Trophoblast cell (in vitro differentiated cells and primary cell): ENCODE data around the gene EGFL7.
A peak's percentile ranks its signal among the peaks of the same experiment; 100 is the strongest.

Source experiments
- DNase-seq, 2 donors: peaks; one replicate each; pipeline ENCODE4 v3.0.0-alpha.2; 2016
- H2AFZ ChIP-seq: 2 replicates; pipeline ENCODE4 v1.6.1; 2013; ENCODE audit warnings: low read length, moderate library complexity, mild to moderate bottlenecking; ENCODE audit not compliant: insufficient read depth, poor library complexity
- H2AK5ac ChIP-seq: 2 replicates; pipeline ENCODE4 v1.6.1; 2013; ENCODE audit warnings: mild to moderate bottlenecking, low read length
- H2BK120ac ChIP-seq: 2 replicates; pipeline ENCODE4 v1.6.1; 2013; ENCODE audit warnings: low read length, mild to moderate bottlenecking, moderate library complexity; ENCODE audit not compliant: insufficient read depth, poor library complexity
- H2BK12ac ChIP-seq: 2 replicates; pipeline ENCODE4 v1.6.1; 2013; ENCODE audit warnings: mild to moderate bottlenecking, low read length, moderate library complexity
- H2BK5ac ChIP-seq: 2 replicates; pipeline ENCODE4 v1.6.1; 2013; ENCODE audit warnings: low read length, low read depth, moderate library complexity, mild to moderate bottlenecking; ENCODE audit not compliant: poor library complexity
- H3K14ac ChIP-seq: 2 replicates; pipeline ENCODE4 v1.6.1; 2013; ENCODE audit warnings: mild to moderate bottlenecking, low read length
- H3K18ac ChIP-seq: 2 replicates; pipeline ENCODE4 v1.6.1; 2013; ENCODE audit warnings: mild to moderate bottlenecking, low read length
- H3K23ac ChIP-seq: 2 replicates; pipeline ENCODE4 v1.6.1; 2013; ENCODE audit warnings: low read length
- H3K27ac ChIP-seq: 2 replicates; pipeline ENCODE4 v1.5.1; 2013; ENCODE audit warnings: low read depth, mild to moderate bottlenecking, inconsistent platforms, low read length, moderate library complexity
- H3K27me3 ChIP-seq: 2 replicates; pipeline ENCODE4 v1.6.1; 2013; ENCODE audit warnings: inconsistent platforms, mild to moderate bottlenecking, low read length, moderate library complexity; ENCODE audit not compliant: insufficient read depth
- H3K36me3 ChIP-seq, 2 experiments: 1 replicate in 1 of 2; 2 replicates in 1 of 2; pipeline ENCODE4 v1.6.1; 2013; ENCODE audit warnings: low read length in 2 of 2, mild to moderate bottlenecking in 2 of 2, moderate library complexity in 1 of 2; ENCODE audit not compliant: insufficient read depth in 2 of 2, control insufficient read depth in 1 of 2
- H3K4ac ChIP-seq: 2 replicates; pipeline ENCODE4 v1.6.1; 2013; ENCODE audit warnings: low read depth, mild to moderate bottlenecking, low read length, moderate library complexity
- H3K4me1 ChIP-seq, 2 experiments: 1 replicate in 1 of 2; 2 replicates in 1 of 2; pipeline ENCODE4 v1.6.1; 2013; ENCODE audit warnings: low read length in 2 of 2, mild to moderate bottlenecking in 2 of 2, moderate library complexity in 1 of 2; ENCODE audit not compliant: insufficient read depth in 2 of 2, control insufficient read depth in 1 of 2
- H3K4me2 ChIP-seq: 2 replicates; pipeline ENCODE4 v1.6.1; 2013; ENCODE audit warnings: inconsistent platforms, mild to moderate bottlenecking, low read length, moderate library complexity
- H3K4me3 ChIP-seq: 2 replicates; pipeline ENCODE4 v1.5.1; 2013; ENCODE audit warnings: mild to moderate bottlenecking, low read depth, low read length, inconsistent platforms
- H3K79me1 ChIP-seq: one replicate; pipeline ENCODE4 v1.6.1; 2013; ENCODE audit warnings: low read length
- H3K79me2 ChIP-seq: 2 replicates; pipeline ENCODE4 v1.6.1; 2013; ENCODE audit warnings: low read length, mild to moderate bottlenecking; ENCODE audit not compliant: control insufficient read depth, insufficient read depth, poor library complexity
- H3K9ac ChIP-seq: 2 replicates; pipeline ENCODE4 v1.6.1; 2013; ENCODE audit warnings: mild to moderate bottlenecking, low read length
- H3K9me3 ChIP-seq: 2 replicates; pipeline ENCODE4 v1.6.1; 2013; ENCODE audit warnings: low read depth, mild to moderate bottlenecking, control low read depth, inconsistent platforms, low read length; ENCODE audit not compliant: insufficient read depth
- H4K12ac ChIP-seq: 2 replicates; pipeline ENCODE4 v1.6.1; 2013; ENCODE audit warnings: low read depth, mild to moderate bottlenecking, low read length, moderate library complexity
- H4K8ac ChIP-seq: 2 replicates; pipeline ENCODE4 v1.6.1; 2013; ENCODE audit warnings: low read depth, mild to moderate bottlenecking, low read length, moderate library complexity
- H4K91ac ChIP-seq: one replicate; pipeline ENCODE4 v1.6.1; 2013; ENCODE audit warnings: low read depth, mild to moderate bottlenecking, low read length, moderate library complexity
- WGBS: extraction: QIAGEN DNeasy Blood & Tissue Kit; methylation state at CpG from one replicate; pipeline ENCODE4 v1.1.7; 2013; ENCODE audit warnings: missing lambda C conversion rate; ENCODE audit not compliant: insufficient read length, insufficient coverage; ENCODE audit errors: extremely low coverage; 5-methylcytosine and 5-hydroxymethylcytosine counted together

Gene EGFL7

DNA sequence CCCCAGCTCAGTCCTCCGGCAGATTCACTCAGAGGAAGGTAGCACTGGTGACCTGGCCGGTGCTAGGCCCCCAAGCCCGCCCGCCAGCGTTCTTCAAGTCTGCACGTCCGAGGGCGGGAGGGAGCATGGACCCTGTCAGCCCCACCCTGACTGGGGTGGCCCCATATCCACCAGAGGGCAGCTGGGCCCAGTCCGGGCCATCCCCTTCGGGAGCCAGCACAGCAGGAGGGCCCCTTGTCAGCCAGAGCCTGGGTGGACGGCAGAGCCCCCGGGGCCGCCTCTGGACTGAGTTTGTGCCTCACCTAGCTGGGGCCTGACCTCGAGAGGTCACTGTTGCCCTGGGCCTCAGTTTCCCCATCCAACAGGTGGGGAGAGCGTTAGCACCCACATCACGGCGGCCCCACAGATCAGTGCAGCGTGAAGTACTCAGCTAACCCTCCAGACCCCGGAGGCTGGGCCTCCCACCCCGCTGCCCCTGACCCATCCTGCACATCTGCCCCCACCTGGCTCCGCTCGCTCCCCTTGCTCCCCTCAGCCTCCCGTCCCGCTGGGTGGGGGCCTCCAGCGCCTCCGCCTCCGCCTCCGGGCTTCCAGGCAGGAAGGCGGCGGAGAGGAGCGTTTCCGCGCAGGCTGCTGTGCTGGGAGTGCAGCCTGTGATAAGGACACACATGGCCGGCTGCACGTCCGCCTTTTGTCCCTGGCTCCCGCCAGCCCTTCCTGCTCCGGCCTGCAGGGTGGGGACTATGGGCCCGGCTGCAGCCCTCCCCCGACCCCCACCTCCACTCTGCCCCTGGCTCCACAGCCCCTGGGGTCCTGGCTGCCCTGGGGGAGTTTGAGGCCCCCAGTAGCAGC is 16.6 kb upstream of the EGFL7 start:
- H2AK5ac ChIP-seq = no peak overlapping the region
- no peaks in the 10 kb centered on the region for H3K36me3 ChIP-seq
- no peak overlapping the region for H2BK5ac ChIP-seq
- no peak overlapping the region for H3K14ac ChIP-seq
- H3K79me1 ChIP-seq = no peaks in the 10 kb centered on the region
- H3K9me3 ChIP-seq = no peaks in the 10 kb centered on the region
- H3K4me1 ChIP-seq = peaks cover 4 to 12% of the 10 kb centered on the region in 2 experiments
- no peak overlapping the region for H3K4ac ChIP-seq
- H3K18ac ChIP-seq = no peak overlapping the region
- H4K12ac ChIP-seq = no peak overlapping the region
- no peak overlapping the region for H2AFZ ChIP-seq
- H2BK120ac ChIP-seq = no peak overlapping the region
- no peak overlapping the region for H3K27ac ChIP-seq
- H3K79me2 ChIP-seq = no peaks in the 10 kb centered on the region
- no peaks in the 10 kb centered on the region for H3K27me3 ChIP-seq
- no peak overlapping the region for H3K4me2 ChIP-seq
- no peak overlapping the region for H4K8ac ChIP-seq
- WGBS = no CpG with 5 or more reads among the region's 40 CpGs
- no peak overlapping the region for H4K91ac ChIP-seq
- no peak overlapping the region for H2BK12ac ChIP-seq
- no peak overlapping the region for H3K4me3 ChIP-seq
- peak in 1 of 2 donors; percentile 21 for DNase-seq
- no peak overlapping the region for H3K9ac ChIP-seq
- no peak overlapping the region for H3K23ac ChIP-seq

DNA sequence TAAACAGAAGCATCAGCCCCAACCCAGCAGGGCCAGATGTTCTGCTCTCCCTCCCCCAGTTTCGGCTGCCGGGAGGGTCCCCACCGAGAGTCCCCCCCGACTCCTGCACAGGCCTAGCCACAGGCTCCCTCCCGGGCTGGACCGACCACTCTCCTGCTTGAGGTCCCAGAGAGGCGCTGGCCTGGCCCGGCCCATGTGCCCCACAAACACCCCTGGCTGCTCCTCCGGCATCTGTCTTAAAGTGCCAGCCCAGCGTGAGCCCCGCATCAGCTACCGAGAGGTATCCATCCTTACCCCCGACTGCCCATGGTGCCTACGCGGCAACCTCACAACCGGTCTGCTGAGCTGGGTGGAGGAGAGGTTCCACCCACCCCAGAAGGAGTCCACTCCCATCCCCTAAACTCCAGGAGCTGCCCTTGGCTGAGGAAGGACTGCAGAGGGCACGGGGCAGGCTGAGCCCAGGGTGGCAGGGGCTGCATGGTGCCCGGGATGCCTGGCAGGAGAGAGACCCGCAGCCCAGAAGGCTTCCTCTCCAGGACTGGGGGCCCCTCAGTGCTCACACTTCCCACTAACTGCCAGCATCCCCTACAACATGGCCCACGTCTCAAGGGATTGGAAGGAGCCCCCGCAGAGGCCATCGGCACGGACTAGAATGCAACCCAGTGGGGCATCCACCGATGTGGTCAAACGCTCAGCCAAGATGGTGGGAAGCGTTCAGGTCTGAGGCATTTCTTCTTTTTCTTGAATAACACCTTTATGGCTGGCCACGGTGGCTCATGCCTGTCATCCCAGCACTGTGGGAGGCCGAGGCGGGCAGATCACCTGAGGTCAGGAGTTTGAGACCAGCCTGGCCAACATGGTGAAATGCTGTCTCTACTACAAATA is 15.6 kb upstream of the EGFL7 start:
- no peaks in the 10 kb centered on the region for H3K9me3 ChIP-seq
- WGBS = no CpG with 5 or more reads among the region's 29 CpGs
- H3K79me2 ChIP-seq = no peaks in the 10 kb centered on the region
- H2AK5ac ChIP-seq = no peak overlapping the region
- H3K4me2 ChIP-seq = no peak overlapping the region
- no peak overlapping the region for H3K9ac ChIP-seq
- peaks cover 4 to 12% of the 10 kb centered on the region in 2 experiments for H3K4me1 ChIP-seq
- H3K79me1 ChIP-seq = no peaks in the 10 kb centered on the region
- H2AFZ ChIP-seq = no peak overlapping the region
- H3K27ac ChIP-seq = no peak overlapping the region
- H3K14ac ChIP-seq = no peak overlapping the region
- H3K27me3 ChIP-seq = no peaks in the 10 kb centered on the region
- H2BK5ac ChIP-seq = no peak overlapping the region
- no peaks in the 10 kb centered on the region for H3K36me3 ChIP-seq
- H2BK120ac ChIP-seq = no peak overlapping the region
- no peak overlapping the region for H4K12ac ChIP-seq
- no peak overlapping the region for H3K23ac ChIP-seq
- H4K91ac ChIP-seq = no peak overlapping the region
- H2BK12ac ChIP-seq = no peak overlapping the region
- H4K8ac ChIP-seq = no peak overlapping the region
- H3K4ac ChIP-seq = no peak overlapping the region
- DNase-seq = no peak
- H3K4me3 ChIP-seq = no peak overlapping the region
- H3K18ac ChIP-seq = no peak overlapping the region

DNA sequence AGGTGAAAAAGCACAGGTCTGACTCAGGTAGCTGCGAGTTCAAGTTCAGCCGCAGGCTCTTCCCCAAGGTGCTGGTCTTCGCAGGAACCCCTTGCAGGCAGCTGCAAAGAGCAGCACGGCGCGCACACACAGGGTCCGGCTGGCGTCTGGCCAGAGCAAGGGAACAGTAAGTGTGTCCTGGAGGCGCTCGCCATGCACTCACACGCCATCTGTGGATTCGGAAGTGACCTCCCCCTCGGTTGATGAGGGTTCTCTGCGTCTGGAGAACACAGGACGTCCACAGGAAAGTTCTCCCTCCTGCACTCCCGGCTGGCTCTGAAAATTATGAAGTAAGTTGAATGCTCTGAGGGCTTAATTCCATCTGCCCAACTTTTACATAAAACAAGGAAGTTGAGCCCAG is 14.0 kb upstream of the EGFL7 start:
- Histone ChIP-seq H3K36me3 (no peaks in the 10 kb centered on the region), H3K14ac (no peak overlapping the region), H4K12ac (no peak overlapping the region), H3K9me3 (no peaks in the 10 kb centered on the region), H3K79me2 (no peaks in the 10 kb centered on the region), H4K91ac (no peak overlapping the region), H2AK5ac (no peak overlapping the region), H2AFZ (no peak overlapping the region), H3K4ac (no peak overlapping the region), H3K27me3 (no peaks in the 10 kb centered on the region), H4K8ac (no peak overlapping the region), H3K9ac (no peak overlapping the region), H3K79me1 (no peaks in the 10 kb centered on the region), H3K4me1 (peaks cover 4 to 12% of the 10 kb centered on the region in 2 experiments), H3K4me2 (no peak overlapping the region), H3K27ac (no peak overlapping the region), H2BK120ac (no peak overlapping the region), H2BK12ac (no peak overlapping the region), H3K23ac (no peak overlapping the region), H3K18ac (no peak overlapping the region), H3K4me3 (no peak overlapping the region), H2BK5ac (no peak overlapping the region)
- WGBS = no CpG with 5 or more reads among the region's 16 CpGs
- DNase-seq = peak in 1 of 2 donors; percentile 16

DNA sequence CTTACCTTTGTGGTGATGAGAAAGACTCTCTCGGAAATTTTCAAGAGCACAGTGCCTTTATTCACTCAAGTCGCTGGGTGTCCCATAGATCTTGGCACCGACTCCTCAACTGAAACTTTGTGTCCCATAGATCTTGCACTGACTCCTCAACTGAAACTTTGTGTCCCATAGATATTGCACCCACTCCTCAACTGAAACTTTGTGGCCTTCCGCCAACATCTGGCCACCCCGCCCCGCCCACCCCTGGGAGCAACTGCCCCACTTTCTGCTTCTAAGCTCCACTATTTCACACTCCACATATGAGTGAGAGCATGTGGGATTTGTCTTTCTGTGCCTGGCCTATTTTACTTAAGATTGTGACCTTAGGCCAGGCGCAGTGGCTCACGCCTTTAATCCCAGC is 12.7 kb upstream of the EGFL7 start:
- Histone ChIP-seq H2BK5ac (no peak overlapping the region), H4K8ac (no peak overlapping the region), H3K4me3 (no peak overlapping the region), H3K4me2 (no peak overlapping the region), H3K4ac (no peak overlapping the region), H4K91ac (no peak overlapping the region), H3K18ac (no peak overlapping the region), H3K79me2 (no peaks in the 10 kb centered on the region), H3K9me3 (no peaks in the 10 kb centered on the region), H3K27ac (no peak overlapping the region), H4K12ac (no peak overlapping the region), H2AK5ac (no peak overlapping the region), H3K36me3 (no peaks in the 10 kb centered on the region), H3K79me1 (no peaks in the 10 kb centered on the region), H3K9ac (no peak overlapping the region), H2BK12ac (no peak overlapping the region), H2AFZ (no peak overlapping the region), H3K4me1 (peaks cover 0 to 2% of the 10 kb centered on the region in 2 experiments), H3K14ac (no peak overlapping the region), H2BK120ac (no peak overlapping the region), H3K27me3 (no peaks in the 10 kb centered on the region), H3K23ac (no peak overlapping the region)
- no CpG with 5 or more reads among the region's 8 CpGs for WGBS
- no peak for DNase-seq
